Suprapubic skin (tissue), 4 donors: Measurements from ENCODE around the gene TNFRSF1A. TPM values are rescaled to one million over a fixed set of nuclear protein-coding genes. Genes with fewer than 3 reads are reported as not detected.

Experiments used
- DNase-seq, 2 donors: peaks; one replicate each; pipeline ENCODE4 v3.0.0-alpha.2; 2019; ENCODE audit warnings: low spot score in 2 of 2
- H3K27ac ChIP-seq: fragments of 200-600 bp; sonication (generic); one replicate; pipeline ENCODE4 v1.5.1; 2019
- H3K27me3 ChIP-seq: fragments of 200-600 bp; sonication (generic); one replicate; pipeline ENCODE4 v1.5.1; 2019
- H3K36me3 ChIP-seq: fragments of 200-600 bp; sonication (generic); one replicate; pipeline ENCODE4 v1.5.1; 2019
- H3K4me1 ChIP-seq: fragments of 200-600 bp; sonication (generic); one replicate; pipeline ENCODE4 v1.5.1; 2019
- H3K4me3 ChIP-seq: fragments of 200-600 bp; sonication (generic); one replicate; pipeline ENCODE4 v1.5.1; 2019; ENCODE audit warnings: mild to moderate bottlenecking
- H3K9me3 ChIP-seq: fragments of 200-600 bp; sonication (generic); one replicate; pipeline ENCODE4 v1.5.1; 2019
- EP300 ChIP-seq: sonication (generic); formaldehyde crosslinking; IDR thresholded peaks from one replicate; pipeline ENCODE4 v1.6.1; 2017; ENCODE audit warnings: antibody characterized with exemption
- POLR2A ChIP-seq, 2 donors: fragments of 450-650 bp; IDR thresholded peaks; one replicate each; pipeline ENCODE4 v1.6.1; 2017; ENCODE audit warnings: antibody characterized with exemption in 2 of 2, mild to moderate bottlenecking in 2 of 2, moderate library complexity in 2 of 2
- POLR2AphosphoS5 ChIP-seq, 3 donors: sonication (generic); formaldehyde crosslinking; IDR thresholded peaks; one replicate each; pipeline ENCODE4 v1.6.1; 2017; ENCODE audit warnings: antibody characterized with exemption in 3 of 3
- WGBS: methylation state at CpG from one replicate; pipeline ENCODE4 v1.1.5; 2018; 5-methylcytosine and 5-hydroxymethylcytosine counted together
- total RNA-seq, 4 donors: library from RNA; depleted of rRNA; stranded (reverse); fragments of >200 nt; gene quantifications; one replicate each; pipeline ENCODE4 v1.1.0, GENCODE V29; 2016
- TF ChIP-seq, protein P1 (sequence below), 2 donors: fragments of 200-600 bp in 1 of 2; fragments of 450-650 bp in 1 of 2; sonication (generic) in 1 of 2; IDR thresholded peaks; one replicate each; pipeline ENCODE4 v1.5.1; 2016 to 2019; ENCODE audit warnings: antibody characterized with exemption in 2 of 2, mild to moderate bottlenecking in 1 of 2, moderate library complexity in 1 of 2

Gene TNFRSF1A
- total RNA-seq, 4 donors from 2014 or later: 276 to 352 (median 281) TPM

- peaks cover 64% of the 10 kb centered on the region for H3K36me3 ChIP-seq
- H3K27ac ChIP-seq: no peak overlapping the region
- no peak overlapping the region for H3K4me3 ChIP-seq
- H3K27me3 ChIP-seq: no peaks in the 10 kb centered on the region
- DNase-seq: no peak
- peaks cover 67% of the 10 kb centered on the region for H3K4me1 ChIP-seq
- no peaks in the 10 kb centered on the region for H3K9me3 ChIP-seq
- WGBS: 81% methylated on average over 4 of the region's 4 CpGs
- no peak for TF ChIP-seq POLR2A (IDR thresholded peaks at IDR 0.05)
Observed at GRCh38 chr12:6330999-6331714, 10.7 kb downstream of the TNFRSF1A start.

DNA sequence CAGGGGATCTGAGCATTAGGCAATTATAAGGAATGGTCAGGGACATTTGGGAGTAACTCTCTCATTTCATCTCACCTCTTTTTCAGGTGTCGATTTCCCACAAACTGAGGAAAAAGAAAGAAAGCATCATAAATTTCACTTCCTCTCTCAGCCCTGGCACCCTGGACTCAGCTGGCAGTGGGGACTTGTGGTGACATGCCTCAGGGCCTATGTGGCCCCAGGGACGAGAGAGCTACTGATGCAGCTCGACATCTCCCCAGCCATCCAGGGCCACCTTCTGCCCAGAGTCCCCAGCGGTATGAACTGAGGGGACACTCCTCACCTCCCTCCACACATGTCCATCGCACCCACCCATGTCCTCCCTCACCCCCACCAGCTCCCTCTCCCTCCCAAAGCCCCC, 11.7 kb downstream of the TNFRSF1A start:
- peaks cover 63% of the 10 kb centered on the region for H3K4me1 ChIP-seq
- H3K36me3 ChIP-seq: peaks cover 64% of the 10 kb centered on the region
- H3K9me3 ChIP-seq: no peaks in the 10 kb centered on the region
- WGBS: 65% methylated on average over 5 of the region's 5 CpGs
- H3K4me3 ChIP-seq: no peak overlapping the region
- no peak overlapping the region for H3K27ac ChIP-seq
- no peak for DNase-seq
- TF ChIP-seq POLR2A (IDR thresholded peaks at IDR 0.05): no peak
- TF ChIP-seq EP300: no peak
- TF ChIP-seq POLR2AphosphoS5 (IDR thresholded peaks at IDR 0.05): no peak
- TF ChIP-seq, protein P1, sequence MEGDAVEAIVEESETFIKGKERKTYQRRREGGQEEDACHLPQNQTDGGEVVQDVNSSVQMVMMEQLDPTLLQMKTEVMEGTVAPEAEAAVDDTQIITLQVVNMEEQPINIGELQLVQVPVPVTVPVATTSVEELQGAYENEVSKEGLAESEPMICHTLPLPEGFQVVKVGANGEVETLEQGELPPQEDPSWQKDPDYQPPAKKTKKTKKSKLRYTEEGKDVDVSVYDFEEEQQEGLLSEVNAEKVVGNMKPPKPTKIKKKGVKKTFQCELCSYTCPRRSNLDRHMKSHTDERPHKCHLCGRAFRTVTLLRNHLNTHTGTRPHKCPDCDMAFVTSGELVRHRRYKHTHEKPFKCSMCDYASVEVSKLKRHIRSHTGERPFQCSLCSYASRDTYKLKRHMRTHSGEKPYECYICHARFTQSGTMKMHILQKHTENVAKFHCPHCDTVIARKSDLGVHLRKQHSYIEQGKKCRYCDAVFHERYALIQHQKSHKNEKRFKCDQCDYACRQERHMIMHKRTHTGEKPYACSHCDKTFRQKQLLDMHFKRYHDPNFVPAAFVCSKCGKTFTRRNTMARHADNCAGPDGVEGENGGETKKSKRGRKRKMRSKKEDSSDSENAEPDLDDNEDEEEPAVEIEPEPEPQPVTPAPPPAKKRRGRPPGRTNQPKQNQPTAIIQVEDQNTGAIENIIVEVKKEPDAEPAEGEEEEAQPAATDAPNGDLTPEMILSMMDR (IDR thresholded peaks at IDR 0.05): no peak
- H3K27me3 ChIP-seq: no peaks in the 10 kb centered on the region

DNA sequence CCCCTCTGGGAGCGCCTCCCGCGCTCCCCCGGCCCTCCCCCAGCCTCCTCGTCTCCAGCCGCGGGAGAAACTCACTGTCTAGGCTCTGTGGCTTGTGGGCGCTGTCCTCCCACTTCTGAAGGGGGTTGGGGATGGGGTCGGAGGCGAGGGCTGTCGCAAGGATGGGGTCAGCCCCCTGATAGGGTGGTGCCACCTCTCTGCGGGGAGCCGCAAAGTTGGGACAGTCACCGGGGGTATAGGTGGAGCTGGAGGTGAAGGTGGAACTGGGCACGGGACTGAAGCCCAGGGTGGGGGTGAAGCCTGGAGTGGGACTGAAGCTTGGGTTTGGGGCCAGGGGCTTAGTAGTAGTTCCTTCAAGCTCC, 12.2 kb downstream of the TNFRSF1A start:
- Histone ChIP-seq H3K27me3 (no peaks in the 10 kb centered on the region), H3K9me3 (no peaks in the 10 kb centered on the region), H3K27ac (no peak overlapping the region), H3K36me3 (peaks cover 64% of the 10 kb centered on the region), H3K4me3 (no peak overlapping the region), H3K4me1 (peaks cover 63% of the 10 kb centered on the region)
- WGBS: 85% methylated on average over 15 of the region's 15 CpGs
- no peak for TF ChIP-seq POLR2AphosphoS5 (IDR thresholded peaks at IDR 0.05)
- TF ChIP-seq, protein P1 (IDR thresholded peaks at IDR 0.05): no peak
- no peak for TF ChIP-seq EP300
- TF ChIP-seq POLR2A (IDR thresholded peaks at IDR 0.05): no peak
- no peak for DNase-seq

- WGBS: 83% methylated on average over 55 of the region's 75 CpGs
- H3K27ac ChIP-seq: no peak overlapping the region
- no peaks in the 10 kb centered on the region for H3K27me3 ChIP-seq
- H3K4me1 ChIP-seq: peaks cover 63% of the 10 kb centered on the region
- peaks cover 61% of the 10 kb centered on the region for H3K36me3 ChIP-seq
- no peak overlapping the region for H3K4me3 ChIP-seq
- TF ChIP-seq POLR2AphosphoS5 (IDR thresholded peaks at IDR 0.05) (no peak), POLR2A (IDR thresholded peaks at IDR 0.05) (no peak), EP300 (no peak)
- TF ChIP-seq, protein P1 (IDR thresholded peaks at IDR 0.05): no peak
- DNase-seq: no peak
- no peaks in the 10 kb centered on the region for H3K9me3 ChIP-seq
Observed at GRCh38 chr12:6328945-6329702, 12.8 kb downstream of the TNFRSF1A start.

- no peak for DNase-seq
- Histone ChIP-seq H3K4me3 (no peak overlapping the region), H3K4me1 (peaks cover 63% of the 10 kb centered on the region), H3K36me3 (peaks cover 52% of the 10 kb centered on the region), H3K27me3 (no peaks in the 10 kb centered on the region), H3K27ac (peak overlapping the region; percentile 51), H3K9me3 (no peaks in the 10 kb centered on the region)
- 84% methylated on average over 10 of the region's 10 CpGs for WGBS
- TF ChIP-seq, protein P1 (IDR thresholded peaks at IDR 0.05): no peak
- TF ChIP-seq POLR2A (IDR thresholded peaks at IDR 0.05): no peak
- no peak for TF ChIP-seq POLR2AphosphoS5 (IDR thresholded peaks at IDR 0.05)
- no peak for TF ChIP-seq EP300
Observed at GRCh38 chr12:6328045-6328779, 13.7 kb downstream of the TNFRSF1A start.
